ENCODE results near the gene ST6GALNAC3. TPM values are rescaled to one million over a fixed set of nuclear protein-coding genes. Genes with fewer than 3 reads are reported as not detected.

ST6GALNAC3 gene
- total RNA-seq, 2 donors from 2014 or later = 2.5 to 5.7 TPM

GRCh38 chr1:76395059-76395458, 320.5 kb downstream of the ST6GALNAC3 start:
- no peak for DNase-seq
- H3K27me3 ChIP-seq = no peaks in the 10 kb centered on the region
- H3K4me1 ChIP-seq = no peaks in the 10 kb centered on the region
- H3K36me3 ChIP-seq = no peaks in the 10 kb centered on the region
- TF ChIP-seq, protein P1, sequence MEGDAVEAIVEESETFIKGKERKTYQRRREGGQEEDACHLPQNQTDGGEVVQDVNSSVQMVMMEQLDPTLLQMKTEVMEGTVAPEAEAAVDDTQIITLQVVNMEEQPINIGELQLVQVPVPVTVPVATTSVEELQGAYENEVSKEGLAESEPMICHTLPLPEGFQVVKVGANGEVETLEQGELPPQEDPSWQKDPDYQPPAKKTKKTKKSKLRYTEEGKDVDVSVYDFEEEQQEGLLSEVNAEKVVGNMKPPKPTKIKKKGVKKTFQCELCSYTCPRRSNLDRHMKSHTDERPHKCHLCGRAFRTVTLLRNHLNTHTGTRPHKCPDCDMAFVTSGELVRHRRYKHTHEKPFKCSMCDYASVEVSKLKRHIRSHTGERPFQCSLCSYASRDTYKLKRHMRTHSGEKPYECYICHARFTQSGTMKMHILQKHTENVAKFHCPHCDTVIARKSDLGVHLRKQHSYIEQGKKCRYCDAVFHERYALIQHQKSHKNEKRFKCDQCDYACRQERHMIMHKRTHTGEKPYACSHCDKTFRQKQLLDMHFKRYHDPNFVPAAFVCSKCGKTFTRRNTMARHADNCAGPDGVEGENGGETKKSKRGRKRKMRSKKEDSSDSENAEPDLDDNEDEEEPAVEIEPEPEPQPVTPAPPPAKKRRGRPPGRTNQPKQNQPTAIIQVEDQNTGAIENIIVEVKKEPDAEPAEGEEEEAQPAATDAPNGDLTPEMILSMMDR (IDR thresholded peaks at IDR 0.05) = no peak
- intact Hi-C loops (cut with DNase I) = no loop called here
- no peak overlapping the region for H3K27ac ChIP-seq
- H3K9me3 ChIP-seq = no peaks in the 10 kb centered on the region
- no peak overlapping the region for H3K9ac ChIP-seq (ENCODE audit: low read depth in 2 of 2, low read length in 2 of 2)
- no peak overlapping the region for H3K4me3 ChIP-seq

DNA sequence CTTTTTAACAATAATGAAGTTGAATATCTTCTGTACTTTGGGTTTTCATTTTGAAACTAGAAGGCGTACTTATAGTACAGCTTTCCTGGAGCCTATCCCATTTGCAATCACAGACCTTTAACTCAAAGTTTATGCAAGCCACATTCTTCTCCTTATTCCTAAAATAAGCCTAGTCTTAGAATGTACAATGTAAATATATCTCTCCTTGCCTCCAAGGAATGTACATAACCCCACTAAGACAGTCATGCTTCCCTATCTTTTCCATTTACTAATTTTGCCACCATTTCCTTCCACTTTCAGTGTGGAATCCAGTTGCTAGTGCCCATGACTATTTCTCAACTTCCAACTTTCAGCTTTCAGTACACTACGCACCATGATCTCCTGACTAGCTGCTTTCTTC, 327.6 kb downstream of the ST6GALNAC3 start:
- no peak for DNase-seq
- Histone ChIP-seq H3K4me1 (no peaks in the 10 kb centered on the region), H3K9ac (ENCODE audit: low read depth in 2 of 2, low read length in 2 of 2) (no peak overlapping the region), H3K27me3 (no peaks in the 10 kb centered on the region), H3K27ac (no peak overlapping the region), H3K36me3 (no peaks in the 10 kb centered on the region), H3K9me3 (no peaks in the 10 kb centered on the region), H3K4me3 (no peak overlapping the region)
- TF ChIP-seq, protein P1 (IDR thresholded peaks at IDR 0.05) = no peak
- intact Hi-C loops (cut with DNase I) = no loop called here

- H3K4me1 ChIP-seq = no peaks in the 10 kb centered on the region
- intact Hi-C loops (cut with DNase I) = no loop called here
- no peak overlapping the region for H3K4me3 ChIP-seq
- DNase-seq = no peak
- H3K9me3 ChIP-seq = no peaks in the 10 kb centered on the region
- TF ChIP-seq, protein P1 (IDR thresholded peaks at IDR 0.05) = no peak
- H3K27me3 ChIP-seq = no peaks in the 10 kb centered on the region
- no peak overlapping the region for H3K27ac ChIP-seq
- H3K9ac ChIP-seq (ENCODE audit: low read depth in 2 of 2, low read length in 2 of 2) = no peak overlapping the region
- H3K36me3 ChIP-seq = no peaks in the 10 kb centered on the region
Observed at GRCh38 chr1:76408303-76408702, 333.8 kb downstream of the ST6GALNAC3 start.

DNA sequence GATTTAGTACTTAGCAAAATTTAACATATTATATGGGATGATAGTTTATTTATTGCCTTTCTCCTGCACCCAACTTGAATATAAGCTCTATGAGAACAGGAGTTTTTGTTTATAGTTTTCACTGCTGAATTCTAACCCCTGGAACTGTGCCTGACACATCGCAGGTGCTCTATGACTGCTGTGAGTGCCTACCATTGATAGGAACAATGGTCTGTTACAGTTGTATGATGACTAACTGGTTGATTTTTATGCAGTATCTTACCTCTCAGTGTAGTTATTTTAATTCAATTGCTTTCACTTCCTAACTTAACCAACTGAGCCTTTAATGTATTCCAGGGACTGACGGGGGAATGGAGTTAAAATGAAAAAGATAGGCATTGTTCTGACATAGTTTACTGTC, 336.0 kb downstream of the ST6GALNAC3 start:
- Histone ChIP-seq H3K27ac (no peak overlapping the region), H3K4me3 (no peak overlapping the region), H3K9me3 (no peaks in the 10 kb centered on the region), H3K27me3 (no peaks in the 10 kb centered on the region), H3K36me3 (no peaks in the 10 kb centered on the region), H3K9ac (ENCODE audit: low read depth in 2 of 2, low read length in 2 of 2) (no peak overlapping the region), H3K4me1 (no peaks in the 10 kb centered on the region)
- TF ChIP-seq, protein P1 (IDR thresholded peaks at IDR 0.05) = no peak
- DNase-seq = no peak
- intact Hi-C loops (cut with DNase I) = no loop called here

GRCh38 chr1:76418531-76418930, 344.0 kb downstream of the ST6GALNAC3 start:
- Histone ChIP-seq H3K4me3 (no peak overlapping the region), H3K27ac (no peak overlapping the region), H3K27me3 (no peaks in the 10 kb centered on the region), H3K9ac (ENCODE audit: low read depth in 2 of 2, low read length in 2 of 2) (no peak overlapping the region), H3K4me1 (no peaks in the 10 kb centered on the region), H3K9me3 (no peaks in the 10 kb centered on the region), H3K36me3 (no peaks in the 10 kb centered on the region)
- intact Hi-C loops (cut with DNase I) = no loop called here
- DNase-seq = no peak
- TF ChIP-seq, protein P1 (IDR thresholded peaks at IDR 0.05) = no peak

DNA sequence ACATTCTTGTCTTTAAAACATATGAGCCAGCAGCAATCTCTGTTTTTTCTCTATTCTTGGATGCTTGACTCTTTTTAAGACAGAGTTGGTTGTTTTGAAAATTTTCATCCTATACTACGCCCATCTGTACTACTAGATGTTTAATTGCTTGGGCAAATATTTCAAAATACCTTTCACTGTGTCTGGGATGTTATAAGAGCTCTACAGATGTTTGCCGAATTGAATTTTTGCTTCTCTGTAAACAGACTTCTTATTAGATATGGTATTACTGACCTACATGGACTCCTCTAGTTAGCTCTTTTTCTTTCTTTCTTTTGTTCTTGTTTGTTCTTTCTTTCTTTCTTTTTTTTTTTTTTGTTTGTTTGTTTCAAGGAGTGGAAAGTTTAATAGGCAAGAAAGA, 345.1 kb downstream of the ST6GALNAC3 start:
- intact Hi-C loops (cut with DNase I) = no loop called here
- Histone ChIP-seq H3K27me3 (no peaks in the 10 kb centered on the region), H3K4me1 (no peaks in the 10 kb centered on the region), H3K36me3 (no peaks in the 10 kb centered on the region), H3K27ac (no peak overlapping the region), H3K9ac (ENCODE audit: low read depth in 2 of 2, low read length in 2 of 2) (no peak overlapping the region), H3K9me3 (no peaks in the 10 kb centered on the region), H3K4me3 (no peak overlapping the region)
- no peak for DNase-seq
- TF ChIP-seq, protein P1 (IDR thresholded peaks at IDR 0.05) = no peak

All from colonic mucosa (tissue), 4 donors.